GM23338 (cell line): Measurements from ENCODE around the gene TAGLN3. TPM values are rescaled to one million over a fixed set of nuclear protein-coding genes. Genes with fewer than 3 reads are reported as not detected.

ENCODE experiments used
- CTCF ChIP-seq, 2 experiments: fragments of 200-600 bp in 1 of 2; sonication (generic) in 1 of 2; conservative IDR thresholded peaks; 2 replicates each; pipeline versions ENCODE4 v1.5.1 to v1.6.1; 2016 to 2017; ENCODE audit warnings: antibody characterized with exemption in 2 of 2, low read depth in 2 of 2, mild to moderate bottlenecking in 2 of 2, moderate library complexity in 1 of 2
- EZH2phosphoT487 ChIP-seq: fragments of 200-600 bp; sonication (generic); IDR thresholded peaks from one replicate; pipeline ENCODE4 v1.8.1; 2018; ENCODE audit warnings: antibody characterized with exemption; ENCODE audit not compliant: unreplicated experiment
- JUNB ChIP-seq: IDR thresholded peaks from one replicate; pipeline ENCODE4 v1.6.1; 2016; ENCODE audit warnings: antibody characterized with exemption; ENCODE audit not compliant: unreplicated experiment
- ZNF114 ChIP-seq: fragments of 250-450 bp; sonication (Bioruptor Pico); IDR thresholded peaks from 2 replicates; pipeline ENCODE4 v1.5.0; 2020; ENCODE audit warnings: mild to moderate bottlenecking, moderate library complexity
- ZNF462 ChIP-seq: fragments of 250-450 bp; sonication (Bioruptor Pico); IDR thresholded peaks from 2 replicates; pipeline ENCODE4 v1.5.0; 2020; ENCODE audit warnings: mild to moderate bottlenecking, moderate library complexity
- polyA plus RNA-seq: library from polyadenylated mRNA; unstranded; fragments of >200 nt; fragmentation: Nextera tagmentation; extraction: Ambion mirVana; gene quantifications from 2 replicates; pipeline ENCODE4 v1.2.1, GENCODE V29; 2016
- total RNA-seq: library from RNA; depleted of rRNA; stranded (reverse); fragments of >200 nt; shearing (Covaris generic); gene quantifications from 2 replicates; pipeline ENCODE4 v1.2.3, GENCODE V29; 2014
- TF ChIP-seq, protein P1 (sequence below): IDR thresholded peaks from 2 replicates; pipeline ENCODE4 v1.6.1; 2016; ENCODE audit warnings: antibody characterized with exemption

The TAGLN3 gene
- total and polyA plus RNA-seq, 2 experiments from 2014 or later: 6.8 to 12.6 TPM

GRCh38 chr3:111979434-111980038, 19.2 kb upstream of the TAGLN3 start (continued):
- TF ChIP-seq ZNF462 (CRISPR knock-in tag): no peak
- TF ChIP-seq JUNB: no peak
- TF ChIP-seq, protein P1, sequence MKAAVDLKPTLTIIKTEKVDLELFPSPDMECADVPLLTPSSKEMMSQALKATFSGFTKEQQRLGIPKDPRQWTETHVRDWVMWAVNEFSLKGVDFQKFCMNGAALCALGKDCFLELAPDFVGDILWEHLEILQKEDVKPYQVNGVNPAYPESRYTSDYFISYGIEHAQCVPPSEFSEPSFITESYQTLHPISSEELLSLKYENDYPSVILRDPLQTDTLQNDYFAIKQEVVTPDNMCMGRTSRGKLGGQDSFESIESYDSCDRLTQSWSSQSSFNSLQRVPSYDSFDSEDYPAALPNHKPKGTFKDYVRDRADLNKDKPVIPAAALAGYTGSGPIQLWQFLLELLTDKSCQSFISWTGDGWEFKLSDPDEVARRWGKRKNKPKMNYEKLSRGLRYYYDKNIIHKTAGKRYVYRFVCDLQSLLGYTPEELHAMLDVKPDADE: no peak
- no peak for TF ChIP-seq ZNF114 (CRISPR knock-in tag)
- no peak for TF ChIP-seq EZH2phosphoT487
- no peak for TF ChIP-seq CTCF (conservative IDR thresholded peaks at IDR 0.05; ENCODE audit: low read depth in 2 of 2)
